Neural progenitor cell (in vitro differentiated cells): Measurements from ENCODE around the gene SENP1.

Experiments used
- CTCF ChIP-seq: fragments of 200-600 bp; sonication (generic); IDR thresholded peaks from 2 replicates; pipeline ENCODE4 v1.5.1; 2017; ENCODE audit warnings: antibody characterized with exemption, mild to moderate bottlenecking
- EZH2phosphoT487 ChIP-seq: fragments of 200-600 bp; sonication (generic); IDR thresholded peaks from 2 replicates; pipeline ENCODE4 v1.6.1; 2017; ENCODE audit warnings: antibody characterized with exemption

- TF ChIP-seq CTCF (peak; percentile 10), EZH2phosphoT487 (no peak)
Observed at GRCh38 chr12:48000878-48001504, 104.9 kb downstream of the SENP1 start.
